IPS-18c (cell line): Measurements from ENCODE around the gene ATP5PD.
"Not testable (repeated sequence)": the region's sequence is repeated elsewhere in the genome, so short reads cannot be mapped to it uniquely, and the experiment has no call there.

Experiments used
- H3K4me3 ChIP-seq: 2 replicates; pipeline ENCODE4 v1.7.0; 2013; ENCODE audit warnings: low read depth, mild to moderate bottlenecking, low read length, moderate library complexity; ENCODE audit not compliant: insufficient read depth
- H3K9me3 ChIP-seq: one replicate; pipeline ENCODE4 v1.6.1; 2013; ENCODE audit warnings: mild to moderate bottlenecking, low read length, moderate library complexity; ENCODE audit not compliant: control insufficient read depth, insufficient read depth

Gene ATP5PD

GRCh38 chr17:75010683-75011400 is 35.9 kb downstream of the ATP5PD start:
- H3K4me3 ChIP-seq: no peak overlapping the region
- H3K9me3 ChIP-seq: no peaks in the 10 kb centered on the region

GRCh38 chr17:75009139-75009724 is 37.5 kb downstream of the ATP5PD start:
- Histone ChIP-seq H3K4me3 (no peak overlapping the region), H3K9me3 (no peaks in the 10 kb centered on the region)

GRCh38 chr17:75008373-75008772 is 38.4 kb downstream of the ATP5PD start:
- Histone ChIP-seq H3K9me3 (no peaks in the 10 kb centered on the region), H3K4me3 (no peak overlapping the region)

GRCh38 chr17:75006653-75007052 is 40.1 kb downstream of the ATP5PD start:
- Histone ChIP-seq H3K9me3 (no peaks in the 10 kb centered on the region), H3K4me3 (no peak overlapping the region)

GRCh38 chr17:75006084-75006483 is 40.7 kb downstream of the ATP5PD start:
- H3K9me3 ChIP-seq, H3K4me3 ChIP-seq: not testable (repeated sequence)

GRCh38 chr17:75005291-75005690 is 41.5 kb downstream of the ATP5PD start:
- H3K4me3 ChIP-seq: no peak overlapping the region
- H3K9me3 ChIP-seq: no peaks in the 10 kb centered on the region

GRCh38 chr17:75004371-75004770 is 42.4 kb downstream of the ATP5PD start:
- no peak overlapping the region for H3K4me3 ChIP-seq
- no peaks in the 10 kb centered on the region for H3K9me3 ChIP-seq

- Histone ChIP-seq H3K9me3 (no peaks in the 10 kb centered on the region), H3K4me3 (no peak overlapping the region)
These were observed 42.8 kb downstream of the ATP5PD start for GRCh38 chr17:75003957-75004355.

GRCh38 chr17:75003070-75003956 is 43.5 kb downstream of the ATP5PD start:
- Histone ChIP-seq H3K9me3 (no peaks in the 10 kb centered on the region), H3K4me3 (no peak overlapping the region)

- Histone ChIP-seq H3K9me3 (no peaks in the 10 kb centered on the region), H3K4me3 (no peak overlapping the region)
These were observed 44.6 kb downstream of the ATP5PD start for GRCh38 chr17:75001915-75002843.

- Histone ChIP-seq H3K9me3 (no peaks in the 10 kb centered on the region), H3K4me3 (no peak overlapping the region)
These were observed 47.2 kb downstream of the ATP5PD start for GRCh38 chr17:74999523-74999922.

GRCh38 chr17:74998783-74999182 is 48.0 kb downstream of the ATP5PD start:
- H3K9me3 ChIP-seq: no peaks in the 10 kb centered on the region
- H3K4me3 ChIP-seq: no peak overlapping the region

GRCh38 chr17:74995847-74996246 is 50.9 kb downstream of the ATP5PD start:
- Histone ChIP-seq H3K4me3 (no peak overlapping the region), H3K9me3 (no peaks in the 10 kb centered on the region)

- no peak overlapping the region for H3K4me3 ChIP-seq
- no peaks in the 10 kb centered on the region for H3K9me3 ChIP-seq
These were observed 52.3 kb downstream of the ATP5PD start for GRCh38 chr17:74994440-74994839.

- Histone ChIP-seq H3K9me3 (no peaks in the 10 kb centered on the region), H3K4me3 (no peak overlapping the region)
These were observed 54.5 kb downstream of the ATP5PD start for GRCh38 chr17:74992223-74992622.

GRCh38 chr17:74990581-74991105 is 56.1 kb downstream of the ATP5PD start:
- no peak overlapping the region for H3K4me3 ChIP-seq
- H3K9me3 ChIP-seq: no peaks in the 10 kb centered on the region
